ENCODE results near the gene ACTRT2.

DNA sequence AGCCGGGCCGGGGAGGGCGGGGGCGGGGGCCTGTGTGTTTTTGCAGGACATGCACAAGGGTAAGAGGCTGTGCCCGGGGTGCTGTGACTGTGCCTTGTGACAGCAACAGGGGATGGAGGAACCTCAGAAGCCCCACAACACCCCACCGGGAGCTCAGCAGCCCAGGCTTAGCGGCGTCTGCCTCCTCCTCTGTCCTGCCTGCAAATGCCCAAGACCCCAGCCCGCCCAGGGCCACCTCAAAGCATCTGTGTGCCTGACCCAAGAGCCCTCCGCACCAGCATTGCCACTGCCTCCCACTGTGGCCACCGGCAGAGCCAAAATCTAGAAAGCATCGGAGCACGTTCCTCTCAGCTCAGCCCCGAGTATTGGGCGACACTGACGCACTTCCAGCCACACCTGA, 2.7 kb upstream of the ACTRT2 start:
- TF ChIP-seq TCF4 (CRISPR knock-in tag; IDR thresholded peaks at IDR 0.05; ENCODE audit: borderline replicate concordance) (no peak), ARNTL (CRISPR knock-in tag; IDR thresholded peaks at IDR 0.05; ENCODE audit: borderline replicate concordance, low read depth) (no peak), ZNF70 (CRISPR knock-in tag; IDR thresholded peaks at IDR 0.05) (no peak), ZFP30 (CRISPR knock-in tag; IDR thresholded peaks at IDR 0.05) (no peak), ZC3H10 (CRISPR knock-in tag; IDR thresholded peaks at IDR 0.05) (no peak), ZFP3 (CRISPR knock-in tag; IDR thresholded peaks at IDR 0.05) (no peak), PPARA (CRISPR knock-in tag; IDR thresholded peaks at IDR 0.05; ENCODE audit: borderline replicate concordance) (no peak), RARB (CRISPR knock-in tag; IDR thresholded peaks at IDR 0.05) (no peak)
- TF ChIP-seq, protein P1, sequence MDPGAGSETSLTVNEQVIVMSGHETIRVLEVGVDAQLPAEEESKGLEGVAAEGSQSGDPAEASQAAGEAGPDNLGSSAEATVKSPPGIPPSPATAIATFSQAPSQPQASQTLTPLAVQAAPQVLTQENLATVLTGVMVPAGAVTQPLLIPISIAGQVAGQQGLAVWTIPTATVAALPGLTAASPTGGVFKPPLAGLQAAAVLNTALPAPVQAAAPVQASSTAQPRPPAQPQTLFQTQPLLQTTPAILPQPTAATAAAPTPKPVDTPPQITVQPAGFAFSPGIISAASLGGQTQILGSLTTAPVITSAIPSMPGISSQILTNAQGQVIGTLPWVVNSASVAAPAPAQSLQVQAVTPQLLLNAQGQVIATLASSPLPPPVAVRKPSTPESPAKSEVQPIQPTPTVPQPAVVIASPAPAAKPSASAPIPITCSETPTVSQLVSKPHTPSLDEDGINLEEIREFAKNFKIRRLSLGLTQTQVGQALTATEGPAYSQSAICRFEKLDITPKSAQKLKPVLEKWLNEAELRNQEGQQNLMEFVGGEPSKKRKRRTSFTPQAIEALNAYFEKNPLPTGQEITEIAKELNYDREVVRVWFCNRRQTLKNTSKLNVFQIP (CRISPR knock-in tag; IDR thresholded peaks at IDR 0.05; ENCODE audit: borderline replicate concordance, low read depth) = no peak
- TF ChIP-seq, protein P2, sequence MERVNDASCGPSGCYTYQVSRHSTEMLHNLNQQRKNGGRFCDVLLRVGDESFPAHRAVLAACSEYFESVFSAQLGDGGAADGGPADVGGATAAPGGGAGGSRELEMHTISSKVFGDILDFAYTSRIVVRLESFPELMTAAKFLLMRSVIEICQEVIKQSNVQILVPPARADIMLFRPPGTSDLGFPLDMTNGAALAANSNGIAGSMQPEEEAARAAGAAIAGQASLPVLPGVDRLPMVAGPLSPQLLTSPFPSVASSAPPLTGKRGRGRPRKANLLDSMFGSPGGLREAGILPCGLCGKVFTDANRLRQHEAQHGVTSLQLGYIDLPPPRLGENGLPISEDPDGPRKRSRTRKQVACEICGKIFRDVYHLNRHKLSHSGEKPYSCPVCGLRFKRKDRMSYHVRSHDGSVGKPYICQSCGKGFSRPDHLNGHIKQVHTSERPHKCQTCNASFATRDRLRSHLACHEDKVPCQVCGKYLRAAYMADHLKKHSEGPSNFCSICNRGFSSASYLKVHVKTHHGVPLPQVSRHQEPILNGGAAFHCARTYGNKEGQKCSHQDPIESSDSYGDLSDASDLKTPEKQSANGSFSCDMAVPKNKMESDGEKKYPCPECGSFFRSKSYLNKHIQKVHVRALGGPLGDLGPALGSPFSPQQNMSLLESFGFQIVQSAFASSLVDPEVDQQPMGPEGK (CRISPR knock-in tag; IDR thresholded peaks at IDR 0.05; ENCODE audit: borderline replicate concordance) = no peak
- TF ChIP-seq, protein P3, sequence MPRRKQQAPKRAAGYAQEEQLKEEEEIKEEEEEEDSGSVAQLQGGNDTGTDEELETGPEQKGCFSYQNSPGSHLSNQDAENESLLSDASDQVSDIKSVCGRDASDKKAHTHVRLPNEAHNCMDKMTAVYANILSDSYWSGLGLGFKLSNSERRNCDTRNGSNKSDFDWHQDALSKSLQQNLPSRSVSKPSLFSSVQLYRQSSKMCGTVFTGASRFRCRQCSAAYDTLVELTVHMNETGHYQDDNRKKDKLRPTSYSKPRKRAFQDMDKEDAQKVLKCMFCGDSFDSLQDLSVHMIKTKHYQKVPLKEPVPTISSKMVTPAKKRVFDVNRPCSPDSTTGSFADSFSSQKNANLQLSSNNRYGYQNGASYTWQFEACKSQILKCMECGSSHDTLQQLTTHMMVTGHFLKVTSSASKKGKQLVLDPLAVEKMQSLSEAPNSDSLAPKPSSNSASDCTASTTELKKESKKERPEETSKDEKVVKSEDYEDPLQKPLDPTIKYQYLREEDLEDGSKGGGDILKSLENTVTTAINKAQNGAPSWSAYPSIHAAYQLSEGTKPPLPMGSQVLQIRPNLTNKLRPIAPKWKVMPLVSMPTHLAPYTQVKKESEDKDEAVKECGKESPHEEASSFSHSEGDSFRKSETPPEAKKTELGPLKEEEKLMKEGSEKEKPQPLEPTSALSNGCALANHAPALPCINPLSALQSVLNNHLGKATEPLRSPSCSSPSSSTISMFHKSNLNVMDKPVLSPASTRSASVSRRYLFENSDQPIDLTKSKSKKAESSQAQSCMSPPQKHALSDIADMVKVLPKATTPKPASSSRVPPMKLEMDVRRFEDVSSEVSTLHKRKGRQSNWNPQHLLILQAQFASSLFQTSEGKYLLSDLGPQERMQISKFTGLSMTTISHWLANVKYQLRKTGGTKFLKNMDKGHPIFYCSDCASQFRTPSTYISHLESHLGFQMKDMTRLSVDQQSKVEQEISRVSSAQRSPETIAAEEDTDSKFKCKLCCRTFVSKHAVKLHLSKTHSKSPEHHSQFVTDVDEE (CRISPR knock-in tag; IDR thresholded peaks at IDR 0.05) = no peak

All from SK-N-SH treated with all-trans-retinoic acid at 6 μM for 48 hours (cell line).